ENCODE measurements around the gene PRKAG2.

DNA sequence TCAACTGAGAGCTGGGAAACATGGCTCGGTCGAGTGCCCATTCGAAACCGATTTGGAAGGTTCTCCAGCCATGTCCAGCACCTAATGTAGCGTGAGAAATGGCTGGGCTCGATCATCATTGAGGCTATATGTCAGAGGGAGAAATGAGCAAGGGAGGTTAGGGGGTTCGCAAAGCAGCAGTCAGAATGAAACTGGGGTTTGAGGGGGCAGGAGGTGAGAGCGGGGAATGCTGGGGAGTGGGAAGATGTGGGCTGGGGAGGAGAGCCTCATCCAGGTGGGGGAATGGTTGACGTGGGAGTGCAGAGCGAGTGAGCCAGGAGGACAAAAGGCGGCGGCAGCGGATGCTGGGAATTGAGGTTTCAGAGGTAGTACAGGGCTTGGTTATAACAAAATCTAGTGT lies 44.5 kb upstream of the PRKAG2 start:
- TF ChIP-seq, protein P1, sequence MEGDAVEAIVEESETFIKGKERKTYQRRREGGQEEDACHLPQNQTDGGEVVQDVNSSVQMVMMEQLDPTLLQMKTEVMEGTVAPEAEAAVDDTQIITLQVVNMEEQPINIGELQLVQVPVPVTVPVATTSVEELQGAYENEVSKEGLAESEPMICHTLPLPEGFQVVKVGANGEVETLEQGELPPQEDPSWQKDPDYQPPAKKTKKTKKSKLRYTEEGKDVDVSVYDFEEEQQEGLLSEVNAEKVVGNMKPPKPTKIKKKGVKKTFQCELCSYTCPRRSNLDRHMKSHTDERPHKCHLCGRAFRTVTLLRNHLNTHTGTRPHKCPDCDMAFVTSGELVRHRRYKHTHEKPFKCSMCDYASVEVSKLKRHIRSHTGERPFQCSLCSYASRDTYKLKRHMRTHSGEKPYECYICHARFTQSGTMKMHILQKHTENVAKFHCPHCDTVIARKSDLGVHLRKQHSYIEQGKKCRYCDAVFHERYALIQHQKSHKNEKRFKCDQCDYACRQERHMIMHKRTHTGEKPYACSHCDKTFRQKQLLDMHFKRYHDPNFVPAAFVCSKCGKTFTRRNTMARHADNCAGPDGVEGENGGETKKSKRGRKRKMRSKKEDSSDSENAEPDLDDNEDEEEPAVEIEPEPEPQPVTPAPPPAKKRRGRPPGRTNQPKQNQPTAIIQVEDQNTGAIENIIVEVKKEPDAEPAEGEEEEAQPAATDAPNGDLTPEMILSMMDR (IDR thresholded peaks at IDR 0.05), result no peak
- no peak for TF ChIP-seq POLR2A (IDR thresholded peaks at IDR 0.05)
- no peak for TF ChIP-seq POLR2AphosphoS5 (IDR thresholded peaks at IDR 0.05)

Data from breast epithelium (tissue), 3 donors.